HepG2 (cell line): ENCODE data around the gene REEP3. TPM values are rescaled to one million over a fixed set of nuclear protein-coding genes. Genes with fewer than 3 reads are reported as not detected.

ENCODE experiments used
- ATAC-seq: fragments of 200-7000 bp; cut with Tn5 transposase; 3 replicates; pipeline ENCODE4 v1.9.1; 2020; ENCODE audit warnings: mild to moderate bottlenecking, moderate library complexity
- BruUV-seq: library from RNA; stranded (reverse); fragments of 400-500 nt; replicated peaks from 2 replicates; lab custom pipeline; 2021; lab: Mats Ljungman, UMichigan
- CTCF ChIA-PET: fragments of 300-600 bp; formaldehyde crosslinking; extraction: SDS; loops from one replicate; lab custom pipeline; 2021; ENCODE audit warnings: low total read pairs, inconsistent platforms, low intra/inter-chr PET ratio; lab: Yijun Ruan, JAX
- POLR2A ChIA-PET: fragments of 350-600 bp; sonication (Branson Sonifier 250); formaldehyde crosslinking; loops from one replicate; lab custom pipeline; 2020; ENCODE audit warnings: antibody characterized with exemption, inconsistent platforms; lab: Yijun Ruan, JAX
- DNase-seq: peaks from one replicate; pipeline ENCODE4 v3.0.0-alpha.2; 2015; ENCODE audit warnings: low spot score
- FAIRE-seq: peaks from 3 replicates; lab custom pipeline; 2011; peaks lifted over from hg19 to GRCh38; lab: Jason Lieb, UNC
- H2AFZ ChIP-seq: one replicate; pipeline ENCODE4 v1.6.1; 2011; ENCODE audit warnings: low read length, inconsistent platforms
- H3K27ac ChIP-seq: fragments of 300-600 bp; 3 replicates; pipeline ENCODE4 v1.8.0; 2011; ENCODE audit warnings: mixed run types, mild to moderate bottlenecking, mixed read lengths, low read length, inconsistent platforms; ENCODE audit not compliant: insufficient read depth; ENCODE audit errors: extremely low read length
- H3K27me3 ChIP-seq, 2 experiments: fragments of 200-600 bp in 1 of 2; 2 replicates in 1 of 2; 3 replicates in 1 of 2; pipeline versions ENCODE4 v1.6.0 to v1.8.0; 2011; ENCODE audit warnings: low read length in 2 of 2, mild to moderate bottlenecking in 2 of 2, moderate library complexity in 2 of 2, inconsistent platforms in 1 of 2; ENCODE audit not compliant: insufficient read depth in 2 of 2, control insufficient read depth in 1 of 2
- H3K36me3 ChIP-seq, 2 experiments: fragments of 200-600 bp in 1 of 2; replicated peaks in 1 of 2; 2 replicates in 1 of 2; 3 replicates in 1 of 2; pipeline versions ENCODE4 v1.5.1 to v1.8.0; 2011; ENCODE audit warnings: low read length in 2 of 2, inconsistent platforms in 1 of 2; ENCODE audit not compliant: insufficient read depth in 2 of 2, control insufficient read depth in 1 of 2
- H3K4me1 ChIP-seq: 2 replicates; pipeline ENCODE4 v1.5.1; 2012; ENCODE audit warnings: low read length, inconsistent platforms; ENCODE audit not compliant: insufficient read depth
- H3K4me2 ChIP-seq: 2 replicates; pipeline ENCODE4 v1.6.0; 2011; ENCODE audit warnings: low read depth, low read length, inconsistent platforms
- H3K4me3 ChIP-seq, 3 experiments: fragments of 200-600 bp in 1 of 3; sonication (generic), shearing (Covaris generic) in 1 of 3; replicated peaks in 1 of 3; 2 replicates each; pipeline ENCODE4 v1.5.1; 2011 to 2016; ENCODE audit warnings: low read length in 3 of 3, inconsistent platforms in 2 of 3, low read depth in 2 of 3, mild to moderate bottlenecking in 2 of 3, control low read depth in 1 of 3, mixed read lengths in 1 of 3; ENCODE audit not compliant: insufficient read depth in 1 of 3
- H3K79me2 ChIP-seq: one replicate; pipeline ENCODE4 v1.6.1; 2011; ENCODE audit warnings: low read length, inconsistent platforms; ENCODE audit not compliant: insufficient read depth
- H3K9ac ChIP-seq: 2 replicates; pipeline ENCODE4 v1.6.0; 2011; ENCODE audit warnings: mild to moderate bottlenecking, low read depth, low read length, inconsistent platforms; ENCODE audit not compliant: insufficient read depth
- H3K9me3 ChIP-seq: 2 replicates; pipeline ENCODE4 v1.5.1; 2012; ENCODE audit warnings: mild to moderate bottlenecking, low read length
- H4K20me1 ChIP-seq: 2 replicates; pipeline ENCODE4 v1.6.0; 2011; ENCODE audit warnings: inconsistent platforms, mild to moderate bottlenecking, low read length, moderate library complexity; ENCODE audit not compliant: insufficient read depth
- ARNT2 ChIP-seq: sonication (generic); formaldehyde crosslinking; IDR thresholded peaks from 2 replicates; pipeline ENCODE4 v1.8.0; 2022; ENCODE audit warnings: mild to moderate bottlenecking, low read depth, missing genetic modification reagents, moderate library complexity
- GLI4 ChIP-seq: sonication (generic); formaldehyde crosslinking; IDR thresholded peaks from 2 replicates; pipeline ENCODE4 v1.5.1; 2020; ENCODE audit warnings: missing genetic modification reagents, mild to moderate bottlenecking, moderate library complexity, borderline replicate concordance
- HDAC6 ChIP-seq: fragments of 200-600 bp; sonication (generic); IDR thresholded peaks from 2 replicates; pipeline ENCODE4 v1.7.0; 2017; ENCODE audit warnings: mild to moderate bottlenecking, antibody characterized with exemption, low read length, low read depth
- SAP130 ChIP-seq: IDR thresholded peaks from 2 replicates; pipeline ENCODE4 v1.6.1; 2016; ENCODE audit warnings: low read depth
- TCF7 ChIP-seq: sonication (generic); IDR thresholded peaks from 2 replicates; pipeline ENCODE4 v1.6.1; 2016; ENCODE audit warnings: antibody characterized with exemption, low read depth
- ZC3H4 ChIP-seq: sonication (generic); formaldehyde crosslinking; IDR thresholded peaks from 2 replicates; pipeline ENCODE4 v1.4.0; 2020; ENCODE audit warnings: missing genetic modification reagents, borderline replicate concordance
- ZNF546 ChIP-seq: sonication (generic); formaldehyde crosslinking; conservative IDR thresholded peaks from 2 replicates; pipeline ENCODE4 v1.8.1; 2023; ENCODE audit warnings: mild to moderate bottlenecking, missing genetic modification reagents
- ZNF564 ChIP-seq: sonication (generic); formaldehyde crosslinking; IDR thresholded peaks from 2 replicates; pipeline ENCODE4 v1.8.1; 2023; ENCODE audit warnings: mild to moderate bottlenecking, missing genetic modification reagents
- ZNF629 ChIP-seq: sonication (generic); formaldehyde crosslinking; conservative IDR thresholded peaks from 2 replicates; pipeline ENCODE4 v1.5.0; 2020; ENCODE audit warnings: missing genetic modification reagents
- WGBS: methylation state at CpG from one replicate; pipeline ENCODE4 v1.1.6; 2017; ENCODE audit warnings: low lambda C conversion rate; 5-methylcytosine and 5-hydroxymethylcytosine counted together
- in situ Hi-C: cut with HindIII; loops from 2 replicates; pipeline ENCODE4 v1.10.0; 2017; ENCODE audit warnings: low pct_unique_long_range_greater_than_20kb; ENCODE audit not compliant: extremely low pct_ligation_motif_present
- intact Hi-C: fragments of 100-400 bp; cut with micrococcal nuclease; formaldehyde crosslinking; loops from one replicate; pipeline ENCODE4 v1.10.0; 2022; ENCODE audit not compliant: unreplicated experiment
- polyA plus RNA-seq, 8 experiments: library from polyadenylated mRNA; depleted of rRNA in 3 of 8; stranded (reverse) in 7 of 8; unstranded in 1 of 8; fragments of >200 nt; fragmentation: Illumina TruSeq in 4 of 8; extraction: Trizol in 4 of 8; gene quantifications; 2 replicates each; pipeline versions ENCODE4 v1.2.1 to v1.2.3, GENCODE V29; 2011 to 2016; ENCODE audit warnings: low read depth in 4 of 8, missing spikeins in 1 of 8, mixed read lengths in 1 of 8; ENCODE audit not compliant: insufficient read depth in 1 of 8
- total RNA-seq, 5 experiments: library from RNA; depleted of rRNA; stranded (reverse); fragments of >200 nt; fragmentation: Illumina TruSeq; extraction: Trizol; gene quantifications; 2 replicates each; pipeline ENCODE4 v1.2.3, GENCODE V29; 2016; ENCODE audit warnings: low read depth in 1 of 5
- TF ChIP-seq, protein P1 (sequence below): sonication (generic); formaldehyde crosslinking; IDR thresholded peaks from 2 replicates; pipeline ENCODE4 v1.5.0; 2020; ENCODE audit warnings: missing genetic modification reagents
- TF ChIP-seq, protein P2 (sequence below): sonication (generic); formaldehyde crosslinking; IDR thresholded peaks from 2 replicates; pipeline ENCODE4 v1.9.0; 2021; ENCODE audit warnings: missing genetic modification reagents, borderline replicate concordance
- TF ChIP-seq, protein P3 (sequence below): sonication (generic); formaldehyde crosslinking; IDR thresholded peaks from 2 replicates; pipeline ENCODE4 v1.4.0; 2020; ENCODE audit warnings: low read depth, mild to moderate bottlenecking, missing genetic modification reagents
- TF ChIP-seq, protein P4 (sequence below): sonication (generic); formaldehyde crosslinking; IDR thresholded peaks from 2 replicates; pipeline ENCODE4 v1.4.0; 2020; ENCODE audit warnings: missing genetic modification reagents

REEP3 gene
- total and polyA plus RNA-seq, 2 of the 13 experiments (the other 11 are each of a cell fraction or from before 2014, with no cell fraction given) = 7.1 to 31.4 TPM

DNA sequence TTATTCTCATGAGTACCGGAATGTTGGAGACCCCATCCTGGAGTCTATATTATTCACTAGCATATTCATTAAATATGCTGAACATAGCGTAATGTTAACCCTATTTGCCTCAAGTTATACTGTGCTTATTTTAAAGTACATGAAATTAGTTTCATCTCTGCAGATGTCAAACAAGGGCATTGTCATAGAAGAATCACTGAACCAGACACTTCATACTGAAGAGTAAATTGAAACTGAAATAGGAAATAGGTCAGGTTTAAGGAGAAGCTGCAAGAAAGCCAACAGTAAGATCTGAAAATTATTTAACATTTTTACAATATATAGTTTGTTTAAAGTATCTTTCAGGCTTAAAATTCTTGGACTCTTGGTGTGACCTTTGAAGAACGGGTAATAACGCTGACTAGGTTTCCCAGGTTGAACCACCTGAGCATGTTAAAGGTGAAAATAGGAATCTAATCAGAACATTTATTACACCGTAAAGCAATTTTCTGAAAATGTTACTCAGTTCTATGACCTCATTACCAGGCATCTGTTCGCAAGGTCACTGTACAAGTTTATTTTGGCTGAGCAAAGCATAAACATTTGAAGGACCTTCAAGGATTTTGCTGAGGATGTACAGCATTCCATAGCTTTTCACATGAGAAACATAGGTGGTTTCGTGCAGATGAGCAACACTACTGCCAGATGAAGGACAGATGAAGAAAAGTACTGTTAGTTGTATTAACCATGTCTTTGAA lies 82.7 kb downstream of the REEP3 start (continued):
- TF ChIP-seq ZC3H4 (CRISPR knock-in tag) (no peak), ARNT2 (CRISPR knock-in tag) (no peak), HDAC6 (no peak), TCF7 (no peak)
- TF ChIP-seq, protein P1, sequence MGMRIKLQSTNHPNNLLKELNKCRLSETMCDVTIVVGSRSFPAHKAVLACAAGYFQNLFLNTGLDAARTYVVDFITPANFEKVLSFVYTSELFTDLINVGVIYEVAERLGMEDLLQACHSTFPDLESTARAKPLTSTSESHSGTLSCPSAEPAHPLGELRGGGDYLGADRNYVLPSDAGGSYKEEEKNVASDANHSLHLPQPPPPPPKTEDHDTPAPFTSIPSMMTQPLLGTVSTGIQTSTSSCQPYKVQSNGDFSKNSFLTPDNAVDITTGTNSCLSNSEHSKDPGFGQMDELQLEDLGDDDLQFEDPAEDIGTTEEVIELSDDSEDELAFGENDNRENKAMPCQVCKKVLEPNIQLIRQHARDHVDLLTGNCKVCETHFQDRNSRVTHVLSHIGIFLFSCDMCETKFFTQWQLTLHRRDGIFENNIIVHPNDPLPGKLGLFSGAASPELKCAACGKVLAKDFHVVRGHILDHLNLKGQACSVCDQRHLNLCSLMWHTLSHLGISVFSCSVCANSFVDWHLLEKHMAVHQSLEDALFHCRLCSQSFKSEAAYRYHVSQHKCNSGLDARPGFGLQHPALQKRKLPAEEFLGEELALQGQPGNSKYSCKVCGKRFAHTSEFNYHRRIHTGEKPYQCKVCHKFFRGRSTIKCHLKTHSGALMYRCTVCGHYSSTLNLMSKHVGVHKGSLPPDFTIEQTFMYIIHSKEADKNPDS = no peak

DNA sequence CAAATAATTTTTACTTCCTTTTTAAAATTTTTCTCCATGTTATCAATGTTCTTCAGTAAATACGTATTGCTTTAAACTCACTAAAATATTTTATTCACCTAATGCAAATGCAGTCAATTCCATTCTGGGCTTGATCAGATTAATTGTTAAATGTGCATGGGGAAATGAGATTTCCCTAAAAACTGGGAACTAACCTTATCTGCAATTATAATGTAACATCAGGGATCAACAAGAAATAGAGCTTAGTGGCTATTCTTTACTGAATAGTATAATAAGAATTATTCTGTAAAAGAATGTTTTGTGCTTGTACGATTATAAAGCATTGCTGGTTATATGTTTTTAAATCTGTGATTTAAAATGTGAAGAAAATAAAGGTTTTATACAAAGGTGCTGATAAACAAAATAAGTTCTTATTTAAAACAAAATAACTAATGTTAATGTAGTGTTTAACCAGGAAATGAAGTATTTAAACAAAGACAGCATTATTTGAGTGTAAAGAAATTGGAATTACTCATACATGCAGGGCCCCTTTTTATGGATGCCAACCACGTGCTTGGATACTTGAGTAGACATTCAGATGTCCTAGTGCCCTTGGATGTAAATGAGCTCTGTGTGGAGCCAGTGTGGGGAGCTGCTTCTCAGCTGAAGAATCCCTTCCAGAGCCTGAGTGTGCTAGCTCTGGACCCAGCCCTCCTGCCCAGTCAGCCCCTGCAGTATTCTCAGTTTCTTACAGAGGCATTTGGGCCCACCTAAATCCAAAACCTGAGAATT lies 84.2 kb downstream of the REEP3 start:
- Histone ChIP-seq H3K4me1 (no peaks in the 10 kb centered on the region), H4K20me1 (no peaks in the 10 kb centered on the region), H3K9me3 (no peaks in the 10 kb centered on the region), H3K79me2 (no peaks in the 10 kb centered on the region), H3K27ac (no peak overlapping the region), H3K4me2 (no peak overlapping the region), H3K9ac (no peak overlapping the region), H3K36me3 (no peaks in the 10 kb centered on the region; a peak in 1 of 5 replicates), H3K27me3 (no peaks in the 10 kb centered on the region), H2AFZ (no peak overlapping the region), H3K4me3 (no peak overlapping the region)
- 100% methylated on average over 3 of the region's 3 CpGs for WGBS
- no peak for DNase-seq
- TF ChIP-seq ZNF546 (CRISPR knock-in tag) (no peak), SAP130 (no peak), ZNF629 (CRISPR knock-in tag) (no peak), ZNF564 (CRISPR knock-in tag) (no peak), GLI4 (CRISPR knock-in tag) (no peak)
- TF ChIP-seq, protein P2, sequence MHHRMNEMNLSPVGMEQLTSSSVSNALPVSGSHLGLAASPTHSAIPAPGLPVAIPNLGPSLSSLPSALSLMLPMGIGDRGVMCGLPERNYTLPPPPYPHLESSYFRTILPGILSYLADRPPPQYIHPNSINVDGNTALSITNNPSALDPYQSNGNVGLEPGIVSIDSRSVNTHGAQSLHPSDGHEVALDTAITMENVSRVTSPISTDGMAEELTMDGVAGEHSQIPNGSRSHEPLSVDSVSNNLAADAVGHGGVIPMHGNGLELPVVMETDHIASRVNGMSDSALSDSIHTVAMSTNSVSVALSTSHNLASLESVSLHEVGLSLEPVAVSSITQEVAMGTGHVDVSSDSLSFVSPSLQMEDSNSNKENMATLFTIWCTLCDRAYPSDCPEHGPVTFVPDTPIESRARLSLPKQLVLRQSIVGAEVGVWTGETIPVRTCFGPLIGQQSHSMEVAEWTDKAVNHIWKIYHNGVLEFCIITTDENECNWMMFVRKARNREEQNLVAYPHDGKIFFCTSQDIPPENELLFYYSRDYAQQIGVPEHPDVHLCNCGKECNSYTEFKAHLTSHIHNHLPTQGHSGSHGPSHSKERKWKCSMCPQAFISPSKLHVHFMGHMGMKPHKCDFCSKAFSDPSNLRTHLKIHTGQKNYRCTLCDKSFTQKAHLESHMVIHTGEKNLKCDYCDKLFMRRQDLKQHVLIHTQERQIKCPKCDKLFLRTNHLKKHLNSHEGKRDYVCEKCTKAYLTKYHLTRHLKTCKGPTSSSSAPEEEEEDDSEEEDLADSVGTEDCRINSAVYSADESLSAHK = no peak
- TF ChIP-seq, protein P3, sequence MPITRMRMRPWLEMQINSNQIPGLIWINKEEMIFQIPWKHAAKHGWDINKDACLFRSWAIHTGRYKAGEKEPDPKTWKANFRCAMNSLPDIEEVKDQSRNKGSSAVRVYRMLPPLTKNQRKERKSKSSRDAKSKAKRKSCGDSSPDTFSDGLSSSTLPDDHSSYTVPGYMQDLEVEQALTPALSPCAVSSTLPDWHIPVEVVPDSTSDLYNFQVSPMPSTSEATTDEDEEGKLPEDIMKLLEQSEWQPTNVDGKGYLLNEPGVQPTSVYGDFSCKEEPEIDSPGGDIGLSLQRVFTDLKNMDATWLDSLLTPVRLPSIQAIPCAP (CRISPR knock-in tag) = no peak
- TF ChIP-seq, protein P4, sequence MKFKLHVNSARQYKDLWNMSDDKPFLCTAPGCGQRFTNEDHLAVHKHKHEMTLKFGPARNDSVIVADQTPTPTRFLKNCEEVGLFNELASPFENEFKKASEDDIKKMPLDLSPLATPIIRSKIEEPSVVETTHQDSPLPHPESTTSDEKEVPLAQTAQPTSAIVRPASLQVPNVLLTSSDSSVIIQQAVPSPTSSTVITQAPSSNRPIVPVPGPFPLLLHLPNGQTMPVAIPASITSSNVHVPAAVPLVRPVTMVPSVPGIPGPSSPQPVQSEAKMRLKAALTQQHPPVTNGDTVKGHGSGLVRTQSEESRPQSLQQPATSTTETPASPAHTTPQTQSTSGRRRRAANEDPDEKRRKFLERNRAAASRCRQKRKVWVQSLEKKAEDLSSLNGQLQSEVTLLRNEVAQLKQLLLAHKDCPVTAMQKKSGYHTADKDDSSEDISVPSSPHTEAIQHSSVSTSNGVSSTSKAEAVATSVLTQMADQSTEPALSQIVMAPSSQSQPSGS (CRISPR knock-in tag) = no peak
- CTCF ChIA-PET = no interaction called here
- intact Hi-C loops (no loop called here), in situ Hi-C loops (no loop called here)
- no peak for FAIRE-seq
- no peak for ATAC-seq
- no TSS peak for BruUV-seq
- POLR2A ChIA-PET = no interaction called here
